Measurements from ENCODE around the gene C6orf141. TPM values are rescaled to one million over a fixed set of nuclear protein-coding genes. Genes with fewer than 3 reads are reported as not detected.

C6orf141 gene
- total and polyA plus RNA-seq, 2 of the 13 experiments (the other 11 are each of a cell fraction or from before 2014, with no cell fraction given) = 0.07 TPM; not detected in 1

- no peak for TF ChIP-seq ZNF235 (CRISPR knock-in tag; IDR thresholded peaks at IDR 0.05; ENCODE audit: borderline replicate concordance)
- TF ChIP-seq ZNF609 (CRISPR knock-in tag; IDR thresholded peaks at IDR 0.05; ENCODE audit: borderline replicate concordance) = 0 out of 2 replicates have a peak, but pooled peaks have one; percentile 28
- no peak for TF ChIP-seq ZNF703 (CRISPR knock-in tag; IDR thresholded peaks at IDR 0.05; ENCODE audit: borderline replicate concordance)
- no peak for TF ChIP-seq DNMT1 (CRISPR knock-in tag; IDR thresholded peaks at IDR 0.05)
- TF ChIP-seq TEF (CRISPR knock-in tag; IDR thresholded peaks at IDR 0.05) = no peak
- no peak for TF ChIP-seq ZNF619 (CRISPR knock-in tag; IDR thresholded peaks at IDR 0.05)
- TF ChIP-seq ZFP36 (IDR thresholded peaks at IDR 0.05; ENCODE audit: borderline replicate concordance, low read depth, low read length, partially characterized antibody) = no peak
- TF ChIP-seq, protein P1, sequence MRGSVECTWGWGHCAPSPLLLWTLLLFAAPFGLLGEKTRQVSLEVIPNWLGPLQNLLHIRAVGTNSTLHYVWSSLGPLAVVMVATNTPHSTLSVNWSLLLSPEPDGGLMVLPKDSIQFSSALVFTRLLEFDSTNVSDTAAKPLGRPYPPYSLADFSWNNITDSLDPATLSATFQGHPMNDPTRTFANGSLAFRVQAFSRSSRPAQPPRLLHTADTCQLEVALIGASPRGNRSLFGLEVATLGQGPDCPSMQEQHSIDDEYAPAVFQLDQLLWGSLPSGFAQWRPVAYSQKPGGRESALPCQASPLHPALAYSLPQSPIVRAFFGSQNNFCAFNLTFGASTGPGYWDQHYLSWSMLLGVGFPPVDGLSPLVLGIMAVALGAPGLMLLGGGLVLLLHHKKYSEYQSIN (CRISPR knock-in tag; IDR thresholded peaks at IDR 0.05; ENCODE audit: borderline replicate concordance) = no peak
- no peak for TF ChIP-seq STAT5B (CRISPR knock-in tag; IDR thresholded peaks at IDR 0.05)
- TF ChIP-seq SP1 (IDR thresholded peaks at IDR 0.05) = no peak
- TF ChIP-seq SP1 (CRISPR knock-in tag; IDR thresholded peaks at IDR 0.05) = no peak
- TF ChIP-seq, protein P2, sequence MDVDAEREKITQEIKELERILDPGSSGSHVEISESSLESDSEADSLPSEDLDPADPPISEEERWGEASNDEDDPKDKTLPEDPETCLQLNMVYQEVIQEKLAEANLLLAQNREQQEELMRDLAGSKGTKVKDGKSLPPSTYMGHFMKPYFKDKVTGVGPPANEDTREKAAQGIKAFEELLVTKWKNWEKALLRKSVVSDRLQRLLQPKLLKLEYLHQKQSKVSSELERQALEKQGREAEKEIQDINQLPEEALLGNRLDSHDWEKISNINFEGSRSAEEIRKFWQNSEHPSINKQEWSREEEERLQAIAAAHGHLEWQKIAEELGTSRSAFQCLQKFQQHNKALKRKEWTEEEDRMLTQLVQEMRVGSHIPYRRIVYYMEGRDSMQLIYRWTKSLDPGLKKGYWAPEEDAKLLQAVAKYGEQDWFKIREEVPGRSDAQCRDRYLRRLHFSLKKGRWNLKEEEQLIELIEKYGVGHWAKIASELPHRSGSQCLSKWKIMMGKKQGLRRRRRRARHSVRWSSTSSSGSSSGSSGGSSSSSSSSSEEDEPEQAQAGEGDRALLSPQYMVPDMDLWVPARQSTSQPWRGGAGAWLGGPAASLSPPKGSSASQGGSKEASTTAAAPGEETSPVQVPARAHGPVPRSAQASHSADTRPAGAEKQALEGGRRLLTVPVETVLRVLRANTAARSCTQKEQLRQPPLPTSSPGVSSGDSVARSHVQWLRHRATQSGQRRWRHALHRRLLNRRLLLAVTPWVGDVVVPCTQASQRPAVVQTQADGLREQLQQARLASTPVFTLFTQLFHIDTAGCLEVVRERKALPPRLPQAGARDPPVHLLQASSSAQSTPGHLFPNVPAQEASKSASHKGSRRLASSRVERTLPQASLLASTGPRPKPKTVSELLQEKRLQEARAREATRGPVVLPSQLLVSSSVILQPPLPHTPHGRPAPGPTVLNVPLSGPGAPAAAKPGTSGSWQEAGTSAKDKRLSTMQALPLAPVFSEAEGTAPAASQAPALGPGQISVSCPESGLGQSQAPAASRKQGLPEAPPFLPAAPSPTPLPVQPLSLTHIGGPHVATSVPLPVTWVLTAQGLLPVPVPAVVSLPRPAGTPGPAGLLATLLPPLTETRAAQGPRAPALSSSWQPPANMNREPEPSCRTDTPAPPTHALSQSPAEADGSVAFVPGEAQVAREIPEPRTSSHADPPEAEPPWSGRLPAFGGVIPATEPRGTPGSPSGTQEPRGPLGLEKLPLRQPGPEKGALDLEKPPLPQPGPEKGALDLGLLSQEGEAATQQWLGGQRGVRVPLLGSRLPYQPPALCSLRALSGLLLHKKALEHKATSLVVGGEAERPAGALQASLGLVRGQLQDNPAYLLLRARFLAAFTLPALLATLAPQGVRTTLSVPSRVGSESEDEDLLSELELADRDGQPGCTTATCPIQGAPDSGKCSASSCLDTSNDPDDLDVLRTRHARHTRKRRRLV (CRISPR knock-in tag; IDR thresholded peaks at IDR 0.05) = no peak
Measured at GRCh38 chr6:49551078-49551865, 804 bp downstream of the C6orf141 start (continued).

Measured in HepG2 (cell line).